Thoracic aorta (tissue), 2 donors: ENCODE data around the gene NCK1. TPM values are rescaled to one million over a fixed set of nuclear protein-coding genes. Genes with fewer than 3 reads are reported as not detected.

Experiments
- ATAC-seq: fragments of 150-250 bp; one replicate; pipeline ENCODE4 v1.8.0; 2017; ENCODE audit warnings: low read depth; ENCODE audit not compliant: insufficient number of reproducible peaks, low FRiP score
- DNase-seq: peaks from one replicate; pipeline ENCODE4 v3.0.0-alpha.2; 2020; ENCODE audit warnings: low spot score
- H3K27ac ChIP-seq, 2 donors: fragments of 200-600 bp; sonication (generic); 1 replicate in 1 of 2; 2 replicates in 1 of 2; pipeline ENCODE4 v1.5.1; 2016; ENCODE audit warnings: mild to moderate bottlenecking in 2 of 2, moderate library complexity in 2 of 2
- H3K27me3 ChIP-seq: fragments of 200-600 bp; sonication (generic); replicated peaks from 2 replicates; pipeline ENCODE4 v1.6.0; 2016; ENCODE audit warnings: mild to moderate bottlenecking; ENCODE audit not compliant: insufficient read depth
- H3K36me3 ChIP-seq: fragments of 200-600 bp; sonication (generic); one replicate; pipeline ENCODE4 v1.5.1; 2016
- H3K4me1 ChIP-seq, 2 donors: fragments of 200-600 bp; sonication (generic); 1 replicate in 1 of 2; 2 replicates in 1 of 2; pipeline versions ENCODE4 v1.5.1 to v1.6.0; 2016; ENCODE audit warnings: low read depth in 2 of 2, mild to moderate bottlenecking in 1 of 2; ENCODE audit not compliant: control insufficient read depth in 1 of 2
- H3K4me3 ChIP-seq: fragments of 200-600 bp; sonication (generic); 2 replicates; pipeline ENCODE4 v1.5.1; 2016; ENCODE audit warnings: mild to moderate bottlenecking
- H3K9me3 ChIP-seq: fragments of 200-600 bp; sonication (generic); 2 replicates; pipeline ENCODE4 v1.5.1; 2016
- CTCF ChIP-seq: fragments of 200-600 bp; sonication (generic); IDR thresholded peaks from one replicate; pipeline ENCODE4 v1.5.1; 2019; ENCODE audit warnings: antibody characterized with exemption
- total RNA-seq, 2 donors: library from RNA; depleted of rRNA; stranded (reverse); fragments of >200 nt; gene quantifications; one replicate each; pipeline versions ENCODE4 v1.1.0 to v1.2.3, GENCODE V29; 2016

The NCK1 gene
- total RNA-seq, 2 donors from 2014 or later = 31.5 to 41.5 TPM

DNA sequence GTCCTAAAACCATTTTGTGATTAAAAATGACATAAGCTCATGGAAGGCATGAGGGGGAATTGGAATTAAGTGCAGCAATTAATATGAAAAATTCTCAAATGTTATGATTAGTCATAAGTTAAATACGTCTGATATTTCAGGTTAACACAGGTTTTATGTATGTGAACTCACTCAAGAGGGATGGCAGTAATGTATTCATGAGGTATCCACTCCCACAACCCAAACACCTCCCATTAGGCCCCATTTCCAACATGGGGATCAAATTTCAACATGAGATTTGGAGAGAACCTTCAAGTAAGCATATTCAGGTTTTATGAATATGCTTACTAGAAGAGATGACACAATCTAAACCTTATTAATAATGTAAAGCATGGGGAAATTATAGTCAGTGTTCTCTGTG lies 54.2 kb downstream of the NCK1 start:
- no peak for TF ChIP-seq CTCF
- Histone ChIP-seq H3K4me3 (no peak overlapping the region), H3K4me1 (peaks cover 0 to 9% of the 10 kb centered on the region in 2 donors), H3K27me3 (no peaks in the 10 kb centered on the region), H3K36me3 (no peaks in the 10 kb centered on the region), H3K9me3 (no peaks in the 10 kb centered on the region), H3K27ac (no peak overlapping the region)
- DNase-seq (no peak), ATAC-seq (no peak)

GRCh38 chr3:136919799-136920580 lies 58.0 kb downstream of the NCK1 start:
- no peak for TF ChIP-seq CTCF
- H3K27me3 ChIP-seq = no peaks in the 10 kb centered on the region
- no peaks in the 10 kb centered on the region for H3K9me3 ChIP-seq
- no peak for ATAC-seq
- H3K4me1 ChIP-seq = peaks cover 0 to 16% of the 10 kb centered on the region in 2 donors
- H3K4me3 ChIP-seq = no peak overlapping the region
- no peaks in the 10 kb centered on the region for H3K36me3 ChIP-seq
- H3K27ac ChIP-seq = no peak overlapping the region
- DNase-seq = no peak

DNA sequence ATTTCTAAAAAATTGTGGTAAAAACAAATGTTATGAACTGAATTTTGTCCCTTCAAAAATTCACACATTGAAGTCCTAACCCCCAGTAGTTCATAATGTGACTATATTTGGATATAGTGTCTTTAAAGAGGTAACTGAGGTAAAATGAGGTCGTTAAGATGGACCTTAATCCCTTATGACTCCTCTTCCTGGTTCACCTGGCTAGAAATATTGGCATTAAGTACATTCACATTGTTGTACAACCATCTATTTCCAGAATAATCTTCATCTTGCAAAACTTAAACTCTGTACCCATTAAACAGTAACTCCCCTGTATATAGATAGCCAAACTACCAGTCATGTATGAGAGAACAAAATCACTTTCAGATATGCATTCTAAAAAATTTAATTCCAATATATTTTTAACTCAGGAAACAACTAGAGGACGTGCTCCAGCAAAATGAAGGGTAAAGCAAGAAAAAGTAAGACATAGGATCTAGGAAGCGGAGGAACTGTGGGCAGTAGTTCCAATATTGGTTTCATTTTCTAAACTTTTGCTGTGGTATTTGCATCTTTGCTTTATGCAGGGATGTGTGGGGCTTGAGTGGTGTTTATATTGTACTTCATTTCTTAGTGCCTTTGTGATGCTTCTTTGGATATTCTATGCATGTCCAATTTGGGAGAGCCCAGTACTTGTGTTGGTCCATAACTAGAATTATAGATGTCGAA lies 59.0 kb downstream of the NCK1 start:
- TF ChIP-seq CTCF = no peak
- Histone ChIP-seq H3K36me3 (no peaks in the 10 kb centered on the region), H3K27ac (no peak overlapping the region), H3K4me3 (no peak overlapping the region), H3K4me1 (peaks cover 0 to 16% of the 10 kb centered on the region in 2 donors), H3K9me3 (no peaks in the 10 kb centered on the region), H3K27me3 (no peaks in the 10 kb centered on the region)
- ATAC-seq = no peak
- DNase-seq = no peak

DNA sequence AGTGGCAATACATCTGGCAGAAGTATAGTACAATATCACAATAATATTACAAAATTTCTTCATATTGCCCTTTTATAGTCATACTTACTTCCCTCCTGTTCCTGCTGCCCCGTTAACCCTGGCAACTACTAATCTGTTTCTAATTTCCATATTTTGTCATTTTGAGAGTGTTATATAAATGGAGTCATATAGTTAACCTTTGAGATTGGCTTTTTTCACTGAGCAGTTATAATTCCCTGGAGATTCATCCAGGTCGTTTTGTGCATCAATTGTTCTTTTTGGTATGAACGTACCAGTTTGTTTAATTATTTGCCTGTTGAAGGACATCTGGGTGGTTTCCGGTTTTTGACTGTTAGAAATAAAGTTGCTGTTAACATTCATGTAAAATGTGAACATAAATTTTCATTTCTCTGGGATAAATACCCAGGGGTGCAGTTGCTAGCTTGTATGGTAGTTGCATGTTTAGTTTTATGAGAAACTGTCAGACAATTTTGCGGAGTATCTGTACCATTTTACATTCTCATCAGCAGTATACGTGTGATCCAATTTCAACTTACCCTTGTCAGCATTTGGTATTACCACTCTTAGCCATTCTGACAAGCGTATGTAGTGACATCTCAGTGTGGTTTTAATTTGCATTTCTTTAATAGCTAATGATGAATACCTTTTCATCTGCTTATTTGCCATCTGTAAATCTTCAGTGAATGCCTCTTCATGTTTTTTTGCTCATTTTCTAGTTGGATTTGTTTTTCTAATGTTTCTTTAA lies 63.6 kb downstream of the NCK1 start:
- H3K4me1 ChIP-seq = peaks cover 5 to 12% of the 10 kb centered on the region in 2 donors
- no peak for ATAC-seq
- H3K9me3 ChIP-seq = no peaks in the 10 kb centered on the region
- H3K36me3 ChIP-seq = no peaks in the 10 kb centered on the region
- no peak overlapping the region for H3K4me3 ChIP-seq
- TF ChIP-seq CTCF = no peak
- DNase-seq = no peak
- H3K27ac ChIP-seq = no peak overlapping the region
- no peaks in the 10 kb centered on the region for H3K27me3 ChIP-seq

- no peak overlapping the region for H3K27ac ChIP-seq
- H3K36me3 ChIP-seq = no peaks in the 10 kb centered on the region
- TF ChIP-seq CTCF = no peak
- H3K4me1 ChIP-seq = peaks cover 14 to 19% of the 10 kb centered on the region in 2 donors
- H3K4me3 ChIP-seq = no peak overlapping the region
- ATAC-seq (no peak), DNase-seq (no peak)
- H3K9me3 ChIP-seq = no peaks in the 10 kb centered on the region
- no peaks in the 10 kb centered on the region for H3K27me3 ChIP-seq
Observed at GRCh38 chr3:136928240-136928639, 66.2 kb downstream of the NCK1 start.
